ENCODE data around the gene SLAMF1. TPM values are rescaled to one million over a fixed set of nuclear protein-coding genes. Genes with fewer than 3 reads are reported as not detected.

Gene SLAMF1
- total RNA-seq, 4 donors from 2014 or later, result 0.33 to 3.7 (median 3.2) TPM; not detected in 1

DNA sequence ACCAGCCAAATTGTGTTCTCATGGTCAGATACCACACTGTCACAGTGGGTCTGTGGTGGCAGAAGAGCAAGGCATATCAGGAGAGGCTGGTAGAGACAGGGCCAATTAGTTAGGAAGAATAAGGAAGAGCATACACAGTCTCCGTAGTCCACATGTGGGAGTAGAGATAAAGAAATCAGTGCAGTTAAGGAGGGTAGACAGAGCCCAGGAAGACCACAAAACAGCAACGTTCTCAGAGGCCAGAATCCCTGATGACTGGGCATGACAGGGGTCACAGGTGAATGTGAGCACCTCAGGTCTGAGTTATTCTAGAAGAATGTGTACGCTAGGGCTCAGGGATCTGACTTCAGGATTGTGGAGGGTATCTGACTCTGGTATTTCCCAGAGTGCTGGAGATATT, 33.0 kb upstream of the SLAMF1 start:
- TF ChIP-seq, protein P1, sequence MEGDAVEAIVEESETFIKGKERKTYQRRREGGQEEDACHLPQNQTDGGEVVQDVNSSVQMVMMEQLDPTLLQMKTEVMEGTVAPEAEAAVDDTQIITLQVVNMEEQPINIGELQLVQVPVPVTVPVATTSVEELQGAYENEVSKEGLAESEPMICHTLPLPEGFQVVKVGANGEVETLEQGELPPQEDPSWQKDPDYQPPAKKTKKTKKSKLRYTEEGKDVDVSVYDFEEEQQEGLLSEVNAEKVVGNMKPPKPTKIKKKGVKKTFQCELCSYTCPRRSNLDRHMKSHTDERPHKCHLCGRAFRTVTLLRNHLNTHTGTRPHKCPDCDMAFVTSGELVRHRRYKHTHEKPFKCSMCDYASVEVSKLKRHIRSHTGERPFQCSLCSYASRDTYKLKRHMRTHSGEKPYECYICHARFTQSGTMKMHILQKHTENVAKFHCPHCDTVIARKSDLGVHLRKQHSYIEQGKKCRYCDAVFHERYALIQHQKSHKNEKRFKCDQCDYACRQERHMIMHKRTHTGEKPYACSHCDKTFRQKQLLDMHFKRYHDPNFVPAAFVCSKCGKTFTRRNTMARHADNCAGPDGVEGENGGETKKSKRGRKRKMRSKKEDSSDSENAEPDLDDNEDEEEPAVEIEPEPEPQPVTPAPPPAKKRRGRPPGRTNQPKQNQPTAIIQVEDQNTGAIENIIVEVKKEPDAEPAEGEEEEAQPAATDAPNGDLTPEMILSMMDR (IDR thresholded peaks at IDR 0.05; ENCODE audit: low read depth), result no peak

DNA sequence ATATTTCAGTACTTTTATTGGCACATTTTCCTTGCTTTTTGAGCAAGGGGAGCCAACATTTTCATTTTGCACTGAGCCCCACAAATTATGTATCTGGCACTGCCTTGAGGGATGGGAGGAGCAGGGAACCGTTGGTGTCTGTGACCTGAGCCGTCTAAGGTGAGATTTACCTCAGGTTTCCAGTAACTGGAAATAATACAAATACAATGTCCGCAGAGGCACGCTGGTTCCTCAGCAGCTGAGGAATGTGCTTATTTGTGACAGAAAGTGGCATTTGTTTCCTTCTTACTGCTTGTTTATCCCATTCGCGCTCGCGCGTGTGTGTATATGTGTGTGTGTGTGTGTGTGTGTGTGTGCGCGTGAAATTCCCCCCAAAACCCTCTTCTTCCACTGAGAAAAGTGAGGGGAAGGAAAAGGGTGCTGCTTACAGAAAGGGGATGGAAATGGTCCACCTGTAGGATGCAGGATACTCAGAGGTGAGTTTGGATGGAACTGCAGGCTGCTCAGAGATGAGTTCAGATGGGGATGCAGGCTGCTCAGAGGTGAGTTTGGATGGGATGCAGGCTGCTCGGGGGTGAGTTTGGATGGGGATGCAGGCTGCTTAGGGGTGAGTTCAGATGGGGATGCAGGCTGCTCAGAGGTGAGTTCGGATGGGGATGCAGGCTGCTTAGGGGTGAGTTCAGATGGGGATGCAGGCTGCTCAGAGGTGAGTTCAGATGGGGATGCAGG, 30.2 kb upstream of the SLAMF1 start:
- TF ChIP-seq, protein P1 (IDR thresholded peaks at IDR 0.05; ENCODE audit: low read depth), result no peak

DNA sequence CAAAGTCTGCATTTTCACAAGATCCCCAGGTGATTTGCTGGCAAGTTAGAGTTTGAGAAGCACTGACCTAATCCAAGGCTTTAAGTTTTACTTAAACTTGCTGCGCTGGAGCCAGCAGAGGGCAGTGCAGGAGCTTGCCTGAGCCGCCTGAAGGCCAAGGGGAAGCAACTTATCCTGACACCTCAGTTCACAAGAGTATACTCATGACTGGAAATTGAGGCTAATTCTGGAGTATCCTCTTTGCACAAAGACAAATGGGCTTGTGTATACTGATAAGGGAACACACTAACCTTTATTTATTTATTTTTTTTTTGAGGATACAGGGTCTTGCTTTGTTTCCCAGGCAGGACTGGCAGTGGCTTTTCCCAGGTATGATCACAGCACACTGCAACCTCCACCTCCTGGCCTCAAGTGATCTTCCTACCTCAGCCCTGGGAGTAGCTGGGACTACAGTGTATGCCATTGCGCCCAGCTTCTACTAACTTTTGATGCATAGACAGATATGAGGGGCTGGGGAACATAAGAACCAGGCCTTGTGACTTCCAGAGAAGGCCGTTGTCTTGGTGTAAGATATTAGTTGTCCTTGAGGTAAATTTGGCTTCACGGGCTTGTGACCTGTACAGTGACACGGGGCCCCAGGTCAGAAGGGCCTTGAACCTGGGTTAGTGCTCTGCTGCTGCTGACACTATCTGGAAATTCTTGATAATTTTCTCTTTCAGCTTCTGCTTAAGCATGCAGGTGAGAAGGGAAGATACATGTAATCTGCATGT, 29.0 kb upstream of the SLAMF1 start:
- TF ChIP-seq, protein P1 (IDR thresholded peaks at IDR 0.05; ENCODE audit: low read depth), result no peak

DNA sequence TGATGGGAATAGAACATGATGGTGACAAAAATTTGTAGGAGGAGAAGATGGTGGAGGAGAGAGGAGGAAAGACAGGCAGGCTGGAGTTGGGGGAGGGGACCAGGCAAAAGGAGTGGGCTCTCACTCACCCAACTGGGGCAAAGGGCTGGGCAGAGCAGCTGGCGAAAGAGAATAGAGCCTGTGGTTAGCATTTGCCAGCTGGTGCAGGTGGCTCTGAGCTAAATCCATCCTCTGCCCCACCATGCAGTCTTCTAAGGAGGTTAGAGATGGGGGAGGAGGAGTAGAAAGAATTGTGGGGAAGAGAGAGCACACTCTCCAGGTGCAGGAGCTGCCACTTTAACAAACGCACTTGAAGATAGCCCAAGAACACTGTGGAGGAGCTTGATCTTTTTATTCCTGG, 27.6 kb upstream of the SLAMF1 start:
- TF ChIP-seq, protein P1 (IDR thresholded peaks at IDR 0.05; ENCODE audit: low read depth), result no peak

DNA sequence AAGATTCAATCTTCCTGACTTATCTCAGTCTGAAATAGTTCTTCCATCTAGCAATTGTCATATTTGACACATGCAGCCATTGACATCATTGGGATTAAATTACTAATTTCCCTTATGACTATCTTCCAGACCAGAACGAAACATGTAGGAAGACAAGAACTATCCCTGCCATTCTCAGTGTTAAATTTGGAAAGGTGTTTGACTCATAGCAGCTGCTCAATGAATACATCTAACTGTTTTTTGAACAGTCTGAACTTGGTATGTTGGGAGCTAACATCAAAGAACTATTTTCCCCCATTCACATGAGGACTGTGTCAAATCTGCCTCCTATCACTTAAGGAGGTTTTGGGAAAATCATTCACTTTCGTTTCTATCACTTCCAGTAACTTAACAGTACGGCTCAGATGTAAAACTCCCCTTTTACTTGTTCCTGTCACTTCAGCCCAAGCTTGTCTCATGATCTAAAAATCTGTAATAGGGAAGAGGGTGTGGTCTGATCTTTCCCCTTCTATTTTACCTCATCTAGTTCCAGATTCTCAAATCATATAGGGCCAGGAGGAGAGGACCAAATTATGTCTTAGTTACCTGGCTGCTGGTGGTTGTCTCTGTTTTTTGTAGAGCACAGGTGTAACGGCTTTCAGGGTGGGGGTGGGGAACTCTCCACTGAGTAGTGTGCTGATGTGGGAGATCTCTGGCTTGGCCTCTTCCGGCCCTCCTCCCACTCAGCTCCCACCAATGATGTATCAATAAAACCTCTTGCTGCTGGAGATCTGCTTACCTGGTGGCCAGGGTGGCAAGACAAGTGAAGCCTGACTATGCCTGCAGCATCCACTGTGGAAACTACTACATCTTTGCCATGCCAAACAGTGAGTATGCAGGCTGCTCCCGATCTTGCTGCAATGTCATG, 26.2 kb upstream of the SLAMF1 start:
- TF ChIP-seq, protein P1 (IDR thresholded peaks at IDR 0.05; ENCODE audit: low read depth), result no peak

DNA sequence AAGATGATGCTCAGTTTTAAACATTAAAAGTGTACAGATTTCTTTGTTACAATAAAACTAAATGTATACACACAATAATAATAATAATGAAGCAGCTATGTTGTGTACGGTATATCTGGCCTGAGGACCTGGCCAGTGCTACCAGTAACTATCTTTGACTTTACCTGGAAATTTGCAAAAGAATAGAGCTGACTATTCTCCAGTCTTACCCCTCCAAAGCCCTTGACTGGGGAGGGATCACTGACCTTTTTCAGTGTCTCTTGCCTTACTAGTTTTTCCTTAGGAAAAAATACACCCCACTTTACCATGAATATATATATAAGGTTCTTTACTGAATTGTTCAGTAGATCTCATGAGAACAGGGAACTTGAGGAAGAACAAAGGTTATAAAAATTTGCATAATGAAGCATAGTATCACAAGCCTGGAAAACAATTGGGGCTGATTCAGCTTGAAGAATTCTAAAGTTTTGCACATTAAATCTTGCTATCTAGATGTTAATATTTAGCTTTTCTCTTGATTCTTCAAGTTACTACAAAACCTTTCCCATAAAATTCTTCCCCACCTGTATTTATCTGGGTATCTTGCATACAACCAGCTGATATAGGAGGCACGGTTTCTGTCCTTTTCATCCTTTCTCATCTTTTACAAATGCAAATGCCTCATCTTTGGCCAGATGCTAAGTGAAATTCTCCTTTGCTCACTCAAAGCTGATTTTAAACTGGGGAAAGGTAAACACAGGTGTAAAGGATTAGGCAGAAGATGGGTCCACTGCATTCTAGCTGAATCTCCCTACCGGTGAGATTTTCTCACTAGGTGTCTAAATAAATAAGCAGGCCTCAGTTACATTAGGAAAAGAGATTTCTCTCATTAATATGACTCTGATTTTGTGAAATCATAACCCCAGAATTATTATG, 25.0 kb upstream of the SLAMF1 start:
- TF ChIP-seq, protein P1 (IDR thresholded peaks at IDR 0.05; ENCODE audit: low read depth), result no peak

Measured in subcutaneous adipose tissue (tissue), 4 donors.